Fibroblast of lung (primary cell): ENCODE measurements around the gene RBM17.

Source experiments
- EZH2 ChIP-seq: IDR thresholded peaks from 2 replicates; pipeline ENCODE4 v1.5.1; 2012; ENCODE audit warnings: low read length, control low read depth, mild to moderate bottlenecking; ENCODE audit errors: missing control alignments
- TF ChIP-seq, protein P1 (sequence below), 2 donors: IDR thresholded peaks in 1 of 2; conservative IDR thresholded peaks in 1 of 2; 1 replicate in 1 of 2; 2 replicates in 1 of 2; pipeline ENCODE4 v1.5.1; 2011 to 2012; ENCODE audit warnings: low read length in 2 of 2, control low read depth in 1 of 2, inconsistent platforms in 1 of 2, low read depth in 1 of 2, mild to moderate bottlenecking in 1 of 2

DNA sequence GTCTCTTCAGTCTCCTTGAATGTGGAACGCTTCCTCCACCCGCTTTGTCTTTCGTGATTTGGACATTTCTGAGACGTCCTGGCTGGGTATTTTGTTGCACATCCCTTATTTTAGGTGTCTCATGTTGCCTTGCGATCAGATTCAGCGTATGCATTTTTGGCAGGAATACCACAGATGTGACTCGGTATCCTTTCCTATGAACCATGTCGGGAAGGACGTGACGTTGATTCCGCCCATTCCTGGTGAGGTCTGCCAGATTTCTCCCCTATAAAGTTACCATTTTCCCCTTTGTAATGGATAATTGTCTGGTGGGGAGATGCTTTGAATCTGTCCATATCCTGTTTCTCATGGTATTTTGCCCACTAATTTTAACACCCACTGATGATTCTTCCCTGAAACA, 49.6 kb downstream of the RBM17 start:
- TF ChIP-seq EZH2, result no peak
- TF ChIP-seq, protein P1, sequence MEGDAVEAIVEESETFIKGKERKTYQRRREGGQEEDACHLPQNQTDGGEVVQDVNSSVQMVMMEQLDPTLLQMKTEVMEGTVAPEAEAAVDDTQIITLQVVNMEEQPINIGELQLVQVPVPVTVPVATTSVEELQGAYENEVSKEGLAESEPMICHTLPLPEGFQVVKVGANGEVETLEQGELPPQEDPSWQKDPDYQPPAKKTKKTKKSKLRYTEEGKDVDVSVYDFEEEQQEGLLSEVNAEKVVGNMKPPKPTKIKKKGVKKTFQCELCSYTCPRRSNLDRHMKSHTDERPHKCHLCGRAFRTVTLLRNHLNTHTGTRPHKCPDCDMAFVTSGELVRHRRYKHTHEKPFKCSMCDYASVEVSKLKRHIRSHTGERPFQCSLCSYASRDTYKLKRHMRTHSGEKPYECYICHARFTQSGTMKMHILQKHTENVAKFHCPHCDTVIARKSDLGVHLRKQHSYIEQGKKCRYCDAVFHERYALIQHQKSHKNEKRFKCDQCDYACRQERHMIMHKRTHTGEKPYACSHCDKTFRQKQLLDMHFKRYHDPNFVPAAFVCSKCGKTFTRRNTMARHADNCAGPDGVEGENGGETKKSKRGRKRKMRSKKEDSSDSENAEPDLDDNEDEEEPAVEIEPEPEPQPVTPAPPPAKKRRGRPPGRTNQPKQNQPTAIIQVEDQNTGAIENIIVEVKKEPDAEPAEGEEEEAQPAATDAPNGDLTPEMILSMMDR (conservative IDR thresholded peaks at IDR 0.05 in 1 of 2, IDR thresholded peaks at IDR 0.05 in 1 of 2; ENCODE audit: low read depth in 1 of 2, low read length in 2 of 2), result no peak
